ENCODE results near the gene TAF15.

TAF15 gene

GRCh38 chr17:35895636-35896587, 86.6 kb downstream of the TAF15 start:
- Mint-ChIP-seq H3K9me3 (no peaks in the 10 kb centered on the region), H3K4me3 (no peak overlapping the region), H3K27ac (peak overlapping the region in 1 of 3 experiments; percentile 28), H3K27me3 (ENCODE audit: low read depth) (no peaks in the 10 kb centered on the region), H3K4me1 (peaks cover 33% of the 10 kb centered on the region), H3K36me3 (ENCODE audit: low read depth) (no peaks in the 10 kb centered on the region)
- no peak for TF ChIP-seq CTCF (IDR thresholded peaks at IDR 0.05; ENCODE audit: unreplicated experiment in 3 of 3)

Data from nephron (organoid).